AG10803 (cell line): ENCODE data around the gene REM2.
"Not testable (repeated sequence)": the region's sequence is repeated elsewhere in the genome, so short reads cannot be mapped to it uniquely, and the experiment has no call there.

Experiments used
- DNase-seq: peaks from one replicate; pipeline ENCODE4 v3.0.0; 2010; ENCODE audit warnings: low read depth
- H3K4me3 ChIP-seq: 2 replicates; pipeline ENCODE4 v1.5.1; 2011; ENCODE audit warnings: mild to moderate bottlenecking, low read length, control low read depth
- TF ChIP-seq, protein P1 (sequence below): conservative IDR thresholded peaks from 2 replicates; pipeline ENCODE4 v1.5.1; 2011; ENCODE audit warnings: mild to moderate bottlenecking, low read length, control low read depth, inconsistent platforms

REM2 gene

DNA sequence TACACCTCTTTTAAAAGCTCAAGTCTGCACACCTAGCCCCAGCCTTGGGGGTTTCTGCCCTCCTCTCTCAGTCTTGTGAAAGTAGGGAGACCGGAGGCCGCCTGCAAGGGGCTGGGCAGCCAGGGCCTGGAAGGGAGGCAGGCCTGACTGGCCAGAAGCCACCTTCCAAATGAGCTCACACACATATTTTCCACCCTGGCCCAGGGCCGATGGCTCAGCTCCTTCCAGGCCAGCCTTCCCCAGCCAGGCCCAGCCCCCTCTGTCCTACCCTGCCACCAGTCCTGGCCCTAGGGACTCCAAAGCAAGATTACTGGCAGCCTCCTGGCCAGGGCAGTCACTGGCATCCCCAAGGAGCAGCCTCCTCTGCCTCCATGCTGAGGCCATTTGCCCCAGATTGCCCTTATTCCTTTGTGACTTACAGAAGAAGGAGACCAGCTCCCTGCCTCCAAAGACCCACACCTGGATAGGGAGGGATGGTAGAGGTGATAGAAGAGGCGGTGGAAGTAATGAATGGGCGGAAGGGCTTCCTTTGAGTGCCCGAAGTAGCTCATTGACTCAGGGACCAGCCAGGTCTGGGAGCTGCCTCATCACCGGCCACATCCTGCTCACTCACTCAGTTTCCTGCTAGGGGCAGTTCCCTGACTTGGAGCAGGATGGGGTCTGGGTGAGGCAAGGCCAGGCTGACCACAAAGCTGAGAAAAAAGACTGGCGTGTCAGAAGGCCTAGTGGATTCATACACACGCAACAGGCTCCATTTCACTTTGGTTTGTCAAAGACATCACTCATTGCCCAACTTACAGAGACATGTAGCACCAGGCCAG, 31.9 kb upstream of the REM2 start:
- peak overlapping the region; percentile 46 for H3K4me3 ChIP-seq
- peak; percentile 99 for DNase-seq
- TF ChIP-seq, protein P1, sequence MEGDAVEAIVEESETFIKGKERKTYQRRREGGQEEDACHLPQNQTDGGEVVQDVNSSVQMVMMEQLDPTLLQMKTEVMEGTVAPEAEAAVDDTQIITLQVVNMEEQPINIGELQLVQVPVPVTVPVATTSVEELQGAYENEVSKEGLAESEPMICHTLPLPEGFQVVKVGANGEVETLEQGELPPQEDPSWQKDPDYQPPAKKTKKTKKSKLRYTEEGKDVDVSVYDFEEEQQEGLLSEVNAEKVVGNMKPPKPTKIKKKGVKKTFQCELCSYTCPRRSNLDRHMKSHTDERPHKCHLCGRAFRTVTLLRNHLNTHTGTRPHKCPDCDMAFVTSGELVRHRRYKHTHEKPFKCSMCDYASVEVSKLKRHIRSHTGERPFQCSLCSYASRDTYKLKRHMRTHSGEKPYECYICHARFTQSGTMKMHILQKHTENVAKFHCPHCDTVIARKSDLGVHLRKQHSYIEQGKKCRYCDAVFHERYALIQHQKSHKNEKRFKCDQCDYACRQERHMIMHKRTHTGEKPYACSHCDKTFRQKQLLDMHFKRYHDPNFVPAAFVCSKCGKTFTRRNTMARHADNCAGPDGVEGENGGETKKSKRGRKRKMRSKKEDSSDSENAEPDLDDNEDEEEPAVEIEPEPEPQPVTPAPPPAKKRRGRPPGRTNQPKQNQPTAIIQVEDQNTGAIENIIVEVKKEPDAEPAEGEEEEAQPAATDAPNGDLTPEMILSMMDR: no peak; the same call in 1 of the 2 replicates

DNA sequence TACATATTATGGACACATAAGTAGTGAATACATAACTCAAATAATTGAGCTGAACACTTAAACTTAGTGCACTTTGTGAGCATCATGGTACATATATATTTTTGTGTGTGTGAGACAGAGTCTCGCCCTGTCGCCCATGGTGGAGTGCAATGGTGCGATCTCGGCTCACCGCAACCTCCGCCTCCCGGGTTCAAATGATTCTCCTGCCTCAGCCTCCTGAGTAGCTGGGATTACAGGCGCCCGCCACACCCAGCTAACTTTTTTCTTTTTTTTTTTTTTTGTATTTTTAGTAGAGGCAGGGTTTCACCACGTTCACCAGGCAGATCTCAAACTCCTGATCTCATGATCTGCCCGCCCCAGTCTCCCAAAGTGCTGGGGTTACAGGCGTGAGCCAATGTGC, 30.8 kb upstream of the REM2 start:
- not testable (repeated sequence) for DNase-seq, H3K4me3 ChIP-seq

DNA sequence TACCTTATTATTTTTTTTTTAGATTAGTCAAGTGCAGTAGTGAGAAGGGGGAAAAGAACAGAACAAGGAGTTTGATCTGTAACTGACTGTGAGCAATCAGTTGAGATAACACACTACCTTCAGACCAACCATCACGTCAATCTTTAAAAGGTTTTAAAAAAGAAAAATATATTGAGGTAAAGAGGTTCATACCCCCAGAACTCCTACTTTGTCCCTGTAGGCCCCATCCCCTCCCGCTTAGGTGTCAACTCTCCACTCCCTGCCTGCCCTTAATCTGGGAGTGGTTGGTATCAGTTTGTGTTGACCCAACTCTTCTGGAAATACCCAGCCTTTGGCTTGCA, 30.5 kb upstream of the REM2 start:
- no peak for DNase-seq
- TF ChIP-seq, protein P1: no peak
- H3K4me3 ChIP-seq: no peak overlapping the region

DNA sequence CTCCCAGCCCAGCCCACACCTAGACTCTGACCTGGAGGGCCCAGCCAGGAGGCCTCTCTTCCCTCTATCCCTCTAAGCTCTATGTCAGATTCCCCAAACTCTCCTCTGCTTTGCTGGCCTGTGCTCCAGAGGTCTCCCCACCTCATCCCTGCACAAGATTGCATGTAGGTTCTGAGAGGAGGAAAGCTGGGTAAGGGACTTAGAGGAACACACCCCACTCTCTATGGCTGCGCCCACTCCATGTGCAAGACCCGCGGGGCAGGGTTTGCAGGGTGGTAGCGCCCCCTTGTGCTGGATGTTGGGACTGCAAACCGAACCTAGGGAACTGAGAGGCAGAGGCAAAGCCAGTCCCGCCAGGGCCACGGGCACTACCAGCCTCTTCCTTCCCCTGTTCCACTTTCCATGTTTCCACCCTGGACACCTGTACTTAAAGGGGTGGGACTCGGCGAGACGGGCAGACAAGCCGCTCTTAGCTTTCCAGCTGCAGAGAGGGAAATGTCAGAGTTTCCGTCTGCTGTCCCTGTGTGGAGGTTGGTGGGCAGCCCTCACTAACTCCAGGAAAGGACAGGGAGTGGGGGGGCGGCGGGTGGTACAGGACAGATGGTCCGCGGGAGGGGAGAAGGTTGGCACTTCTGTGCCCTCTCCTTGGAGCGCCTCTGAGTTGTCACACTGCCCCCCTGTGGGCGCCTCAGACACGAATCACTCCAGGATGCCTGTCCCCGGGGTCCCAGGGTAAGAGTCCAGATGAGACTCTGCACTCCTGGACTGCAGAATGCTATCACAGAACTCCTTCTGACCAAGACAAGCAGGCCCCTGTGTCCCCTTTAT, 29.9 kb upstream of the REM2 start:
- H3K4me3 ChIP-seq: peak overlapping the region; percentile 55
- TF ChIP-seq, protein P1: peak; percentile 88
- peak; percentile 84 for DNase-seq

DNA sequence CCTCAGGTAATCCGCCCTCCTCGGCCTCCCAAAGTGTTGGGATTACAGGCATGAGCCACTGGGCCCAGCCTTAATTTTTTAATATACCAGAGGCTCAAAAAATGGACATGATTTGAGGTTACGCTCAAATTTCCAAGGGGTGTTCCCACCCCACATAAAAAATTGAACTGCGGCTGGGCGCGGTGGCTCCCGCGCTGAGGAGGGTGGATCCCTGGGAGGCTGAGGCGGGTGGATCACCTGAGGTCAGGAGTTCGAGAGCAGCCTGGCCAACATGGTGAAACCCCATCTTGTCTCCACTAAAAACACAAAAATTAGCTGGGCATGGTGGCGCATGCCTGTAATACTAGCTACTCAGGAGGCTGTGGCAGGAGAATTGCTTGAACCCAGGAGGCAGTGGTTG, 28.7 kb upstream of the REM2 start:
- not testable (repeated sequence) for H3K4me3 ChIP-seq, DNase-seq

DNA sequence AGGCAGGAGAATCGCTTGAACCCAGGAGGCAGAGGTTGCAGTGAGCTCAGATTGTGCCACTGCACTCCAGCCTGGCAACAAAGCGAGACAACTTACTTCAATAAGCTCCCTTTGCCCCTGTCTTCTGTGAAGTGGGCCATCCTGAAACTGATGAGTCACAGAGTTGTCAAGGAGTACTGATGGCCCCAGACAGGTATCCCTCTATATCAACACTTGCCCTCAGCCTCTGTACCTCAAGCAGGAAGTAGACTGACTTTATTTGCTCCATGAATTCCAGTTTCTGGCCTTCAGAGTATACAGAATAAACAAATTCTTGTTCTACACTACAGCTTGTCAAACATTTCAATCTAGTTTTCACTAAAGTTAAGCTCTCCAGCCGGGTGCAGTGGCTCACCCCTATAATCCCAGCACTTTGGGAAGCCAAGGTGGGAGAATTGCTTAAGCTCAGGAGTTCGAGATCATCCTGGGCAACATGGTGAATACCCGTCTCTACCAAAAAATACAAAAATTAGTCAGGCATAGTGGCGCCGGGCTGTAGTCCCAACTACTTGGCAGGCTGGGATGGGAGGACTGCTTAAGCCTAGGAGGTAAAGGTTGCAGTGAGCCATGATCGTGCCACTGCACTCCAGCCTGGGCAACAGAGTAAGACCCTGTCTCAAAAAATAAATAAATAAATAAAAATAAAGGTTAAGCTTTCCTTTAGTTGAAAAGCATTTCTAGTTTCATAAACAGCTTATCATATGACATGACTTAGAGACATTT, 27.9 kb upstream of the REM2 start:
- TF ChIP-seq, protein P1: no peak
- H3K4me3 ChIP-seq: no peak overlapping the region
- DNase-seq: no peak

DNA sequence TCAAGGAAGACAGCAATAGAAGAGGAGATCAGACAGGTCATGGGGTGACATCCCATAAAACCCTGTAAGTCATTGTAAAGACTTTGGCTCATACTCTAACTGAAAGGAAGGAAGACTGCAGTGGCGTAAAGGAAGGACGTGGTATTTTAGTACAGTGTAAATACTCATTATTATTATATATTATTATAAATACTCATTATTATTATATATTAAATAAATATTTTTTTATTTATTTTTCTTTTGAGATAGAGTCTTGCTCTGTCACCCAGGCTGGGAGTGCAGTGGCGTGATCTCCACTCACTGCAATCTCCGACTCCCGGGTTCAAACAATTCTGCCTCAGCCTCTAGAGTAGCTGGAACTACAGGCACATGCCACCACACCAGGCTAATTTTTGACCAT, 26.6 kb upstream of the REM2 start:
- no peak for DNase-seq
- no peak overlapping the region for H3K4me3 ChIP-seq
- TF ChIP-seq, protein P1: no peak

DNA sequence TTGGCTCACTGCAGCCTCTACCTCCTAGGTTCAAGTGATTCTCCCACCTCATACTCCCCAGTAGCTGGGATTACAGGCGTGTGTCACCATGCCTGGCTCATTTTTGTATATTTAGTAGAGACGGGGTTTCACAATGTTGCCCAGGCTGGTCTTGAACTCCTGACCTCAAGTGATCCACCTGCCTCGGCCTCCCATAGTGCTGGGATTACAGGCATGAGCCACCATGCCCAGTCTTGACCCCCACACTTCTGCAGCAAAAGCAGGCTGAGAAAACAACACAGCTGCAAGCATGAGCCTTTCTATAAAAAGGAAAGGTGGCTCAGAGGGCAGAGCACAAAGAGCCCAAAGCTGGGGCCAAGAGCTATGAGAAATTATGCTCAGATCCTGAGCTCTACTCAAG, 22.6 kb upstream of the REM2 start:
- DNase-seq, H3K4me3 ChIP-seq: not testable (repeated sequence)
